CD4-positive, alpha-beta T cell treated with Interleukin-12 subunit alpha and Interleukin-12 subunit beta, for 1 hour (primary cell): Measurements from ENCODE around the gene MFRP.

ENCODE experiments used
- DNase-seq: peaks from one replicate; pipeline ENCODE4 v3.0.0-alpha.2; 2020

The MFRP gene

DNA sequence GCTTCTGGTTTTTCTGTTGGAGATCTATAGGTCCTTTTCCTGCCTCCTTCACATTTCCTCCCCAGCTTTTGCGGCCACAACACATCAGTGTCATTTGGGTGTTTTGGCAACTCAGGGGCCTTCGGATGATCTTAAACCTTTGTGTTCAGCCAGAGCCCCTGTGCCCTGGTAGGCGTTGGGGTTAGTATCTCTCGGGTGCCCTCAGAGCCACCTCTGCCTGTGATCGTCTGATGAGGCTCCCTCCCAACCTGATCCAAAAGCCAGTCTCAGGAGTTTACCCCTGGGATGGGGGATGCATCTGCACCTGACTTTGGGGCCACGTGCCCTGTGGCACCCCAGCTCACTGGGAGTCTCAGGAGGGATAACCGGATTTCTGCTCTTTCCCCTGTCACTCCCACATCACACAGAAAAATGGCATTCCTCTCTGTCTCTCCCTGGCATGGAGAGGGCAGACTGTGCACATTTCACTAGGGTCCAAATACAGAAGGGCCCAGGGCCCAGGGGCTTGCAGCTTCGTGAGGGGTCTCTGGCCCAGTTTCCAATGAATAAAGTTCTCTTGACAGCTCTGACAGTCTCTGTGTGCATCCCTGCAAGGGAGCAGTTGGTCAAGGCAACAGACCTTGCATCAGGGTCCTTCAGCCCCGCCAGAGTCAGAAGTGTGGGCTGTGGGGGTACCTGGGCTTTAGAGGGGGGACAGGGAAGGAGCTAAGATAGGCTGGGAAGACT lies 9.6 kb downstream of the MFRP start:
- DNase-seq, result no peak

- DNase-seq, result no peak
Observed at GRCh38 chr11:119335655-119336543, 10.6 kb downstream of the MFRP start.

GRCh38 chr11:119335091-119335654 lies 11.3 kb downstream of the MFRP start:
- no peak for DNase-seq

- peak; percentile 97 for DNase-seq
Observed at GRCh38 chr11:119334174-119334930, 12.2 kb downstream of the MFRP start, which contains the start of gene RNF26. RNF26 (plus strand) TSS chr11:119334527; CDS start chr11:119335123, 596 bp downstream.

DNA sequence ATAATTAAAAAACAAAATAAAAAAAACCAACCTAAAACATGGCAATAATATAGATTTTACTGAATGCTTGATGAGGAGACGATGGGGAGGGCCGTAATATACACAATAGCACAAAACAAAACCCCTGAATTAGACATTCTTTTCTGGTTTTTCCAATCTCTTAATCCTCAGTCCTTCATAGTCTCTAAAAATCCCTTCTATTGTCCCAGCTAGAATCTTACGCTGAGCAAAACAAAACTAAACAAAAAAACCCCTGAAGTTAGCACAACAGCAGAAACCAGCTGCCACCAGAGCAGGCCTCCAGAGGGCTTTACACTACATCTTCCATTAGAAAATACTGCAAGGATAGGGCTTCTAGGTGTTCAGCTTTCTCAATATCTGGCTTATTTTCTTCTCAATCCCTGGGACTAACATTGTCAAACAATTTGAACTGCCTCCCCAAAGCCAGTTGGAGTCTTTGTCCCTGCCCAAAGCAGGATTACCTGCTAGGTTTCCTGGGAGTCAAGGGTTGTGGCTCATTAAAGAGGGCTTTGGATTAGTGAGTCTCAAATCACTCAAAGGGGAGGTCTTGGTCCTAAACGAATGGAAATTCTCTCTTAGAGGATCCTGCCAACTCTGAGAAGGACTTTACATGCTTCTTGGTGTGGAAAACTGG lies 14.3 kb downstream of the MFRP start:
- no peak for DNase-seq

DNA sequence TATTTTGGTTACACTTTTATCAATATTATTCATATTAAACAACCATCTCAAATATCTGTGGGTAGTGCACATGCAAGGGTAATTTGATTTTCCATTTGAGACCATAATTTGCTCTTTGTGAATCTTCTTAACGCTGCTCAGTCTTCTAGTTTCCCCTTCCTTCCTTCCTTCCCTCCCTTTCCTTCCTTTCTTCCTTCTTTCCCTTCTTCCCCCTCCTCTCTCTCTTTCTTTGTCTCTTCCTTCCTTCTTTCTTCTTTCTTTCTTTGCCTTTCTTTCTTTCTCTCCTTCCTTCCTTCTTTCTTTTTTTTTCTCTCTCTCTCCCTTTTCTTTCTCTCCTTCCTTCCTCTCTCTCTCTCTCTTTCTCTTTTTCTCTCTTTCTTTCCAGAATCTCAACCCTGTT lies 16.3 kb downstream of the MFRP start:
- no peak for DNase-seq

DNA sequence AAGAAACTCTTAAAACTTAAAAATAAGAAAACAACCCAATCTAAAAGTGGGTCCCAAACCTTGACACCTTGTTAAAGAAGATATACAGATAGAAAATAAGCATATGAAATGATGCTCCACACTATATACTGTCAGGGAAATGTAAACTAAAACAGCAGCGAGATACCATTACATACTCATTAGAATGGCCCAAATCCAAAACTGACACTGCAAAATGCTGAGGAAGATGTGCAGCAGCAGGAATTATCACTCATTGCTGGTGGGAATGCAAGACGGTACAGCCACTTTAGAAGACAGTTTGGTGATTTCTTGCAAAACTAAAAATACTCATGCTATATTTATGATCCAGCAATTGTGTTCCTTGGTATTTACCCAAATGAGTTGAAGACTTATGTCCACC lies 17.2 kb downstream of the MFRP start:
- no peak for DNase-seq

DNA sequence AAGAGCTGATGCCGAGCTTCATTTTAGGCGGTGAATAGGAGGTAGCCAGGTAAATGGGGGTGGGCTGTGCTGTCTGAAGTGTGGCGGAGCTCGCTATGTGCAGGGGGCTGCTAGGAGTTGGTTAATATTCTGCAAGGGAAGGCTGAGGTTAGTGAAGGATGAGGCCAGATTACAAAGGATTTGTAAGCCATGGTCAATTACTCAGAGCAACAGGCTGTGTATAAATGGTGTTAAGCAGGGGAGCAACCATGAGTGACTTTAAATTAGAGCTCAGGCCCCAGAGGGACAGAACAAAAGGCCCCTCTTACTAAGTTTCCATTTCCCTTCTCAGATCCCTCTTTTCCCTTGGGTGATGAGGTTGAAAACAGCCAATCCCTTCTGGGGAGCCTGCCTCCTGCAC lies 22.3 kb downstream of the MFRP start:
- no peak for DNase-seq

DNA sequence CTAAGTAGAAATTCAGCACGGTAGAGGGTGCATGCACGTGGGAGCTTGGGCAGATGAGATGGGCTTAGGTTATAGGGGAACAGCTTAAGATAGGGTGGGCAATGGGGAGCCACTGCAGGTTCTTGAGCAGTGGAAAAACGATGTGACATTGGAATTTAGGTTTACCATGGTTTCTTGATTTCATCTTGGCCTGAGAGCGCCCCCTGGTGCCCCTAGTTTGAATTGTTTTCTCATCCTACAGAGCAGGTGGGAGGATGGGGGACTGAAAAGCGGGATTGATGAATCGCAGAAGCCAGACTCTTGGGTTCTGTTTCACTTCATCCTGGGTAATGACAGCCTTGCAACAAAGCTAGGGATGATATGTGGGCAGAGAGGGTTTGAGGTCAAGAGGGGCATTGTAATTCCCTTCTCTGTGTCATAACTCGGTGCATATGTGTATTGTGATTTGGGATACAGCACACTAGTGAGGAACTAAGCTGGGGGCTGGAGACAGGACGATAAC lies 22.9 kb downstream of the MFRP start:
- peak; percentile 78 for DNase-seq

- DNase-seq, result no peak
Observed at GRCh38 chr11:119322921-119323531, 23.5 kb downstream of the MFRP start.

DNA sequence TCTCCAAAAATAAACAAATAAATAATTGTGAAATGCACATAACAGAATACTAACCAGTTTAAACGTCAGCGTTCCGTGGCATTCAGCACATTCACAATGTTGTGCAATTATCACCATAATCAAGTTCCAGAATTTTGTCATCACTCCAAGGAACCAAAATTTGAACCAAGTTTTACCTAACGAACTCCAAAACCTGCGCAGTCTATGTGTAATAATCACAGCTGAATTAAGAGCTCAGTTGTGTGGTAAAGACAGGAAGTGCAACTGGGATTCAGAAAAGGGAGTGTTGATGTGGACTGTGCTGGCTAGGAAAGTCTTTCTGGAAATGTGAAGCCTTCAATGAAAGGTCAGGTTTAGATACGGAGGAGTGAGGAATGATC lies 24.2 kb downstream of the MFRP start:
- no peak for DNase-seq

DNA sequence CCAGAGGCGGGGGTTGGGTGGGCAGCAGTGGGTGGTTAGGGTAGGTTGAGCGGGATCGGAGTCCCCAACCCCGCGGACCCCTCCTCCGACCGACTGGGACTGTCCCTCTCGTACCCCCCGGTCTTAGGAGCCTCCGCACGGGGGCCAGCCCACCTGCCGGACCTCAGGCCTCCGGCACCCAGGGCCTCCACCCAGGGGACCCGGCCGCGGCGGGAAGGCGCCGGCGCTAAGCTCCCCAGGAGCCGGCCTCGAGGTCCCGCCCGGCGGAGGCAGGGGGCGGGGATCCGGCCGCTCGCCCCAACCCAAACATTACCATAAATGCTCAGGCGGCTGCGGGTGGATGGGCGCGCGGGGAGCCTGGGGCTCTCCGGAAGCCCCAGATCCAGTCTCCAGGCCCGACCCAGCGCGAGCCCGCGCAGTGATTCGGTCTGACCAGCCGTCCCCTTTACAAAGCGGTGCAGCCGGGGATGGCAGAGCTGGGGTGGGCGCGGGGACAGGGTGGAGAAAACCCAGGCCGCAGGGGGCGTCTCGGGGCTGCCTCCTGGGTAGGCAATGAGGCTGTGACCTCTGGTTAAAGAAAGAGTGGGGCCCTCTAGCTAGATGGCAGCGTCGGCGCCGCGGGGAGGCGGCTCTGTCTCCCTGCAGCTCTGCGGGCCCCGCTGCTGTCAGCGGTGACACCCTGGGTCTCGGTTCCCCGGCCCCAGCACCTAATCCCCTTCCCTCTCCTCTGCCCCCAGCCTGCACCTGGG lies 25.6 kb downstream of the MFRP start:
- DNase-seq, result peak; percentile 53

DNA sequence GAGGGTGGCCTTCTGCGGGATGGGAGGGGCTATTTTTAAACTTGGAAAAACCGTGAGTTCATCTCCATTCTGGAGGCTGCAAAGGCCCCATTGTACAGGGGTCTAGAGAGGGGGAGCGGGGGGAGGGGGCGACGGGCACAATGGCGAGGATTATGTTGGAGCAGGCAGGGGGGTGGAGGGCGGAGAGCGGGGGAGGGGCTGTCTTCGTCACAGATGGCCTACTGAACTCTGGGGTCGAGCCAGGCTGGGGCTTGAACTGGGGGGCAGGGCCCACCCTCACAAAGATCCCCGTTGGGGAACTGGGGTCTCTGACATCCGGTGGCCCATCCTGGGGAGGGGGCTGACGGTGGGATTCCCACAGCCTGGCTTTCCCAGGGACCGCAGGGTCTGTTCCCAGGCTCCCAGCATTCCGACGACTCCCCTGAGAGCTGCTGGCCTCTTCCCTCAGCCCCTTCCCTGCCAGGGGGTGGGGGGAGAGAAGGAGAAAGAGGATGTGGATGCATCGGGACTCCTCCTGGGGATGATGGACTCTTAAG lies 26.2 kb downstream of the MFRP start:
- no peak for DNase-seq

DNA sequence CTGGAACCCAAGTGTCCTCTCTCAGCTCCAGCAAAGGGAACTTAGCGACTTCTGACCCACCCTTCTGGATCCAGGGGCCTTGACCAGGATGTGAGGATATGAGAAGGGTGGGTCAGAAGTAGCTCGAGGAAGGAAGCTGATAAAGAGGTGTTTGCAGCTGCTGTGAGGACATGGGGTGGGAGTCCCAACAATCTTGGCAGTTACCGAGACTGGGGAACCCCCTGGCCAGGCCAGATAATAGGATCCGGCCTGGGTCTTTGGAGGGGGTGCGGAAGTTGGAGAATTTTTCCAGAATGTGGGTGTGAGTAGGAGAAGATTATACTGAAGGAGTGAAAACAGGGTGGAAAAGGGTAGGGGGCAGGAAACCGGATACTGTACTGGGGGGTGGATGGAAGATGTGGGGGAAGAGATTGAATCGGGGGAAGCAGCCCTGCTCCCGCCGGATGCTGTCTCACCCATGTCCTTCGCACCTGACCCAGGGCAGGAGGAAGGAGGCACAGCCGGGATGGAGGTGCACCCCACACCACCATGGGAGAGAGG lies 26.7 kb downstream of the MFRP start:
- no peak for DNase-seq

DNA sequence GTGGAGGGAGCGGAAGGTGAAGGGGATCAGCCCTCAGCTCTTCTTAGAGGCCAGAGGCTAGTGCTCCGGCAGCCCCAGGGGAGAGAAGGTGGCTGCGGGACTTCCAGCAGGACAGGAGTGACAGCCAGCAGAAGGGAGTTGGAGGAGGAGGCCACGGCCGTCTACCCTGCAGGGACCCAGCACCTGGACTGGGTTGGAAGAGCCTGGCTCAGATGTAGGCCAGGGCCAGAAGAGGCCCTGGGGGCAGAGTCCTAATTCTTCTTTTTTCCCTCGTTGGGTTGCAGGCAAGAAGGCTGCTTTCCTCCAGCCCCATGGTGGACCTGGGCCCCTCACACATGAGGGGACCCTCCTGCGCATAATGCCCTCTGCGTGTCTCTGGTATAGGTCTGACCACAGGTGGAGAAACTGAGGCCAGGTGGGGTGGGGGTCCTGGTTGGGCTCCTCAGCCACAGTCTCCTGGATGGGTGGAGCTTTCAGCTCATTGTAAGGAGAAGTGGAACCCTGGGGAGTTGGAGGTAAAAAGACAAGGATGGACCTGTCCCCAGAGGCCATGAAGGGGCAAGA lies 27.3 kb downstream of the MFRP start:
- no peak for DNase-seq

DNA sequence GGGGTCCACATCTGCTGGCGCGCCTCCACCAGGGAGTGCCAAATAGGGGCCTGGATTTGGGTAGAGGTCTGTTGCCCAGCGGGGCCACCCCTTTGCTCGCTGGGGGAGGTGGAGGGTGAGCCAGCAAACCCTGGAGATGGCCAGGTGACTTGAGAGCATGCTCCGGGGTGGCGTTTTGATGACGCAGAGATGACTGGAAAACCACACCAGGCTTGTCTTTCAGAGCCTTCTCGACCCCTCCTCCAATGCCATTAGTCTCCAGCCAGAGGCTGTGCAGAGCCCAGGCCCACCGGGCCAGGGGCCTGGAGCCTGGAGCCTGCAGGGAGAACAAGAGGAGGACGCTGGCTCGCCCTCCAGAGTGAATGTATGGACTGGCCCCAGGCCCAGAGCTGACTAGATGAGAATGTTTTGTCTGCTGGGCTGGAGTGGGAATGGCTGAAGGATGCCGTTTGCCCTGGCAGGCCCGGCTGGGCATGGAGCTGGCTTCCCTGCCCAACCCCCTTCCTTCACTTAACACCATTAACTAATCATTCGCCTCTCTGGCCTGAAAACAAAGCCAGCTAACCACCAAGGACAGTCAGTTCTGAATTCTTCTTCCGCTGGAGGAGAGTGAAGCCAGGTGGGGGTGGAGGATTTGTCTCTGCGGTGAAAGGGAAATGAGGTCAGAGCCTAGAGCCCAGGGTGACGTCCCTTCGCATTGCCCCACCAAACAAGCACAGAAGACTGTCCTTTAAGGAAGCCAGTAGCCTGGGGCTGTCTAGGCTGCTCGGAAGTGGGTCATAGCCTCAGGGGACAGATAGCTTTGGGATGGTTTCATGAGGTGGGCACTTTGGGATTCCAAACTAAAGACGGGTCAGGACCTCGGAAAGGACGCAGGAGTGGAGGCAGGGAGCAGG lies 28.0 kb downstream of the MFRP start:
- DNase-seq, result peak; percentile 50

DNA sequence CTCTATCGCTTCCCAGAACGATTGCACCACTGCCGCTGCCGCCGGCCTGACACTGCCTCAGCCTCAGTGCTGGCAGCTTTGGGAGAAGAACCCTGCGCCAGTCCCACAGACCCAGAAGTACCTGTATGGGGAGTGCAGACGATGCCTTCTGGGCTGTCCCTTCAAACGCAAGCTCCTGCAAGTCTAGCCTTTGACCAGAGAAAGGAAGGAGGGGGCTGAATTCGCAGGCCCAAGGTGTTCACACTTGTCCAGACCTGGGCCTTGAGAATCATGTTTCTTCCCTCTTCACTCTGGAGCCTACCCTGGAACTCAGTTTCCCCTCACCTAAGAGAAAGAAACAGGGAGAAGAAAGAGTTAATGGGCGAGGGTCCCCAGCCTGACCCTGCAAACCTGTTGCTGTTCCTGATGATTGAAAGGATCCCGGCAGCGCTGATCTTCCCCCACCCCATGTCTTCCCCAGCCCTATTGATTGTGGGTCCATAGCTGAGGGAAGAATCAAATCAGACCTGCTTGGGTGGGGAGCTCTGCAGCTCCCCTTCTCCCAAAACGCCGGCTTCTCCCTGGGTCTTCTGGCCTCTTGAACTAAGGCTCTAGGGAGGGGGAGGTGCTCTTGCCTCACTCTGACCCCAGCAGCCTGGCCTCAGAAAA lies 28.8 kb downstream of the MFRP start:
- DNase-seq, result no peak
